CD14-positive monocyte (primary cell): ENCODE measurements around the gene CSMD2. TPM values are rescaled to one million over a fixed set of nuclear protein-coding genes. Genes with fewer than 3 reads are reported as not detected.

ENCODE experiments used
- DNase-seq, 3 donors: peaks; one replicate each; pipeline ENCODE4 v3.0.0-alpha.2; 2011 to 2022
- H2AFZ ChIP-seq: 2 replicates; pipeline ENCODE4 v1.6.0; 2012; ENCODE audit warnings: mild to moderate bottlenecking, low read depth, low read length, inconsistent platforms; ENCODE audit not compliant: insufficient read depth, poor library complexity, severe bottlenecking
- H3K27ac ChIP-seq, 2 donors: 1 replicate in 1 of 2; 2 replicates in 1 of 2; pipeline ENCODE4 v1.5.1; 2012 to 2013; ENCODE audit warnings: low read length in 2 of 2, control low read depth in 1 of 2, inconsistent platforms in 1 of 2, low read depth in 1 of 2, mild to moderate bottlenecking in 1 of 2
- H3K27me3 ChIP-seq, 2 donors: one replicate each; pipeline versions ENCODE4 v1.6.0 to v1.6.1; 2011 to 2013; ENCODE audit warnings: low read length in 2 of 2; ENCODE audit not compliant: control insufficient read depth in 2 of 2, insufficient read depth in 2 of 2
- H3K36me3 ChIP-seq, 2 donors: replicated peaks in 1 of 2; 1 replicate in 1 of 2; 2 replicates in 1 of 2; pipeline versions ENCODE4 v1.5.1 to v1.6.1; 2012 to 2013; ENCODE audit warnings: low read length in 2 of 2, control low read depth in 1 of 2, inconsistent platforms in 1 of 2, mild to moderate bottlenecking in 1 of 2; ENCODE audit not compliant: insufficient read depth in 2 of 2, control insufficient read depth in 1 of 2
- H3K4me1 ChIP-seq, 2 donors: 1 replicate in 1 of 2; 2 replicates in 1 of 2; pipeline versions ENCODE4 v1.5.1 to v1.6.1; 2012 to 2013; ENCODE audit warnings: low read length in 2 of 2, control low read depth in 1 of 2, inconsistent platforms in 1 of 2, mild to moderate bottlenecking in 1 of 2, moderate library complexity in 1 of 2; ENCODE audit not compliant: insufficient read depth in 2 of 2, control insufficient read depth in 1 of 2
- H3K4me2 ChIP-seq: replicated peaks from 2 replicates; pipeline ENCODE3; 2012; ENCODE audit warnings: low read length, moderate library complexity, mild to moderate bottlenecking; ENCODE audit not compliant: poor library complexity, severe bottlenecking; ENCODE audit errors: extremely low read depth
- H3K4me3 ChIP-seq, 3 experiments: fragments of 200-600 bp in 1 of 3; sonication (generic) in 1 of 3; replicated peaks in 1 of 3; 1 replicate in 2 of 3; 2 replicates in 1 of 3; pipeline ENCODE4 v1.5.1; 2011 to 2013; ENCODE audit warnings: low read length in 3 of 3, mild to moderate bottlenecking in 3 of 3, control low read depth in 2 of 3, low read depth in 2 of 3, inconsistent platforms in 1 of 3, moderate library complexity in 1 of 3
- H3K79me2 ChIP-seq: 2 replicates; pipeline ENCODE4 v1.6.0; 2012; ENCODE audit warnings: mild to moderate bottlenecking, control low read depth, inconsistent platforms, low read length, moderate library complexity; ENCODE audit not compliant: insufficient read depth
- H3K9ac ChIP-seq: 2 replicates; pipeline ENCODE4 v1.6.0; 2017; ENCODE audit warnings: low read length, mild to moderate bottlenecking; ENCODE audit not compliant: insufficient read depth, poor library complexity, severe bottlenecking
- H3K9me3 ChIP-seq, 2 donors: replicated peaks in 1 of 2; 1 replicate in 1 of 2; 2 replicates in 1 of 2; pipeline versions ENCODE4 v1.5.1 to v1.6.1; 2012 to 2013; ENCODE audit warnings: low read length in 2 of 2, control low read depth in 1 of 2; ENCODE audit not compliant: control insufficient read depth in 1 of 2, insufficient read depth in 1 of 2
- H4K20me1 ChIP-seq: 2 replicates; pipeline ENCODE4 v1.6.0; 2012; ENCODE audit warnings: mild to moderate bottlenecking, low read length, control low read depth, moderate library complexity; ENCODE audit not compliant: insufficient read depth
- H3K27ac Mint-ChIP-seq, 7 donors: one replicate each; pipeline ENCODE4 v1.8.0; 2020; ENCODE audit warnings: mild to moderate bottlenecking in 7 of 7, mixed read lengths in 7 of 7, moderate library complexity in 6 of 7, inconsistent platforms in 2 of 7
- H3K27me3 Mint-ChIP-seq, 3 donors: one replicate each; pipeline ENCODE4 v1.8.0; 2021 to 2022; ENCODE audit warnings: low read depth in 3 of 3, mild to moderate bottlenecking in 3 of 3, mixed read lengths in 3 of 3, moderate library complexity in 3 of 3, inconsistent platforms in 1 of 3
- H3K36me3 Mint-ChIP-seq, 2 donors: one replicate each; pipeline ENCODE4 v1.8.0; 2020; ENCODE audit warnings: mixed read lengths in 2 of 2, inconsistent platforms in 1 of 2, mild to moderate bottlenecking in 1 of 2
- H3K4me1 Mint-ChIP-seq: one replicate; pipeline ENCODE4 v1.8.0; 2020; ENCODE audit warnings: mild to moderate bottlenecking, mixed read lengths
- H3K4me3 Mint-ChIP-seq, 2 donors: one replicate each; pipeline ENCODE4 v1.8.0; 2020; ENCODE audit warnings: mild to moderate bottlenecking in 2 of 2, mixed read lengths in 2 of 2, moderate library complexity in 1 of 2
- H3K9me3 Mint-ChIP-seq, 7 donors: one replicate each; pipeline ENCODE4 v1.8.0; 2020 to 2022; ENCODE audit warnings: mixed read lengths in 7 of 7, mild to moderate bottlenecking in 6 of 7, moderate library complexity in 6 of 7, inconsistent platforms in 2 of 7
- CTCF ChIP-seq: fragments of 200-600 bp; IDR thresholded peaks from one replicate; pipeline ENCODE4 v1.8.0; 2022; ENCODE audit warnings: antibody characterized with exemption, mild to moderate bottlenecking
- WGBS: methylation state at CpG from one replicate; pipeline ENCODE4 v1.1.5; 2013; ENCODE audit warnings: missing lambda C conversion rate; ENCODE audit not compliant: insufficient coverage; 5-methylcytosine and 5-hydroxymethylcytosine counted together
- intact Hi-C, 2 donors: fragments of 100-400 bp; cut with micrococcal nuclease; formaldehyde crosslinking; loops; one replicate each; pipeline versions ENCODE4 v1.15.0 to v1.15.1; 2023
- polyA plus RNA-seq, 3 donors: library from polyadenylated mRNA; depleted of rRNA in 1 of 3; unstranded in 2 of 3; stranded (reverse) in 1 of 3; fragments of 300-500 nt in 2 of 3; fragments of >200 nt in 1 of 3; fragmentation: Illumina TruSeq in 2 of 3; gene quantifications; 1 replicate in 2 of 3; 2 replicates in 1 of 3; pipeline ENCODE4 v1.2.3, GENCODE V29; 2012 to 2021

Gene CSMD2
- polyA plus RNA-seq, 3 donors: 0.04 TPM; not detected in 2

- no peak for DNase-seq
- Histone ChIP-seq H3K4me3 (no peak overlapping the region), H3K4me2 (no peak overlapping the region), H3K79me2 (no peaks in the 10 kb centered on the region), H3K9me3 (no peaks in the 10 kb centered on the region), H3K27me3 (no peaks in the 10 kb centered on the region), H3K9ac (no peak overlapping the region), H3K4me1 (no peaks in the 10 kb centered on the region), H3K36me3 (no peaks in the 10 kb centered on the region), H2AFZ (no peak overlapping the region), H3K27ac (no peak overlapping the region), H4K20me1 (no peaks in the 10 kb centered on the region)
- Mint-ChIP-seq H3K36me3 (no peaks in the 10 kb centered on the region), H3K27ac (no peak overlapping the region), H3K4me1 (no peaks in the 10 kb centered on the region), H3K4me3 (no peak overlapping the region), H3K27me3 (peaks cover 0 to 2% (median 0%) of the 10 kb centered on the region in 3 donors), H3K9me3 (no peaks in the 10 kb centered on the region)
- WGBS: no CpG with 5 or more reads among the region's 4 CpGs
- intact Hi-C loops: no loop called here
- TF ChIP-seq CTCF: no peak
These were observed 445.7 kb downstream of the CSMD2 start for GRCh38 chr1:33719326-33719725.

- Histone ChIP-seq H3K36me3 (no peaks in the 10 kb centered on the region), H4K20me1 (no peaks in the 10 kb centered on the region), H3K79me2 (no peaks in the 10 kb centered on the region), H3K4me2 (no peak overlapping the region), H3K4me1 (no peaks in the 10 kb centered on the region), H3K27ac (no peak overlapping the region), H3K9ac (no peak overlapping the region), H2AFZ (no peak overlapping the region), H3K27me3 (no peaks in the 10 kb centered on the region), H3K9me3 (no peaks in the 10 kb centered on the region), H3K4me3 (no peak overlapping the region)
- DNase-seq: no peak
- no peaks in the 10 kb centered on the region for H3K9me3 Mint-ChIP-seq
- TF ChIP-seq CTCF: no peak
- H3K27ac Mint-ChIP-seq: no peak overlapping the region
- no peak overlapping the region for H3K4me3 Mint-ChIP-seq
- intact Hi-C loops: no loop called here
- peaks cover 0 to 5% (median 0%) of the 10 kb centered on the region in 3 donors for H3K27me3 Mint-ChIP-seq
- H3K4me1 Mint-ChIP-seq: no peaks in the 10 kb centered on the region
- no peaks in the 10 kb centered on the region for H3K36me3 Mint-ChIP-seq
- 100% methylated on average over 1 of the region's 3 CpGs for WGBS
These were observed 446.8 kb downstream of the CSMD2 start for GRCh38 chr1:33718186-33718585.
